GM18505 (cell line): ENCODE measurements around the gene GDPD5.

Experiments used
- ATAC-seq: cut with Tn5 transposase; IDR thresholded peaks from one replicate; pipeline ENCODE4 v1.9.1; 2021; ENCODE audit not compliant: unreplicated experiment
- POLR2A ChIP-seq: IDR thresholded peaks from 4 replicates; pipeline ENCODE4 v1.6.1; 2011; ENCODE audit warnings: borderline replicate concordance; ENCODE audit not compliant: insufficient read depth, insufficient read length; ENCODE audit errors: extremely low read depth

GDPD5 gene

DNA sequence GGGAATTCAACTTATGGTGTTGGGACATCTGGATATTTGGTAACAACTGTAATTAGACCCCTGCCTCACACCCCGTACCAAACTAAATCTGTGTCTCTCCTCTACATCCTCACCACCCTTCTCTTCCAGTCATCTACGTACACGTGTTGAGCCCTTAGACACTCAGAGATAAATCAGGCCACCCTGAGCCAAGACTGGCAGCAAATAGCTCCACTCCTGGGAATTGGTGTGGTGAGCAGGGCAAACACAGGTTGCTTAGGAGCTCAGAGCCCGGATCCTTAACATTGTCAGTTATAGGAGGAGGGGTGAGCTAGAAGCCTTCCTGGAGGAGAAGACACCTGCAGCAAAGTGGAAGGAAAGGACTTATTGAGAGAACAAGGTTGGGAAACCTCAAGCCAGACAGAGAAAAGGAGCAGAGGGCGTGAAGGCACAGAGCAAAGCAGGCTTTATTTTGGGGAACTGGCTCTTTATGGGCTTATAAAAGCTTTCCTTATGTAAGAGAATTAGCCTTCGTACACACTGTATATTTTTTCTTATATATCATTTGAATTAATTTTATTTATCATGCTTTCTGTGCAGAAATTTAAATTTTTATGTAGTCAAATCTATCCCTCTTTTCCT is 55.8 kb downstream of the GDPD5 start:
- ATAC-seq: no peak
- no peak for TF ChIP-seq POLR2A

- TF ChIP-seq POLR2A: no peak
- no peak for ATAC-seq
Measured at GRCh38 chr11:75468534-75469340, 57.0 kb downstream of the GDPD5 start.

- ATAC-seq: no peak
- no peak for TF ChIP-seq POLR2A
Measured at GRCh38 chr11:75467881-75468280, 57.9 kb downstream of the GDPD5 start.

DNA sequence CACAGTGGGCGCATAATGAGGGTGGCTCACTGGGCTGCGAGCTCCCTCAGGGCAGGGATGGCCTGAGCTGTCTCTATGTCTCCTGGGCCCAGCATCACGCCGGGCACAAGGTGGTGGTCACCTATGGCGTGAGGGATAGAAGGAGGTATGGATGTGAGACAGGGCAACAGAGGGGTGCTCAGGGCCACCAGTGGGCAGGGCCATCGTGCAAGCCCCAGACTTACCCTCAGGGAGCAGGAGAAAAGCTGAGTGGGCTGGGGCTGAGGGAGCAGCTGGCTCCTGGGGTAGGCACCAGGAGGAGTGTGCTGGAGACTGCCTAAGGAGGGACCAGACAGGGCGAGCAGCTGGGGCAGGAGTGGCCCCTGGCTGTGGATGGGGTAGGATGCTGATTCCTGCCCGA is 58.4 kb downstream of the GDPD5 start:
- no peak for TF ChIP-seq POLR2A
- no peak for ATAC-seq

- ATAC-seq: no peak
- no peak for TF ChIP-seq POLR2A
Measured at GRCh38 chr11:75465701-75466531, 59.8 kb downstream of the GDPD5 start.

DNA sequence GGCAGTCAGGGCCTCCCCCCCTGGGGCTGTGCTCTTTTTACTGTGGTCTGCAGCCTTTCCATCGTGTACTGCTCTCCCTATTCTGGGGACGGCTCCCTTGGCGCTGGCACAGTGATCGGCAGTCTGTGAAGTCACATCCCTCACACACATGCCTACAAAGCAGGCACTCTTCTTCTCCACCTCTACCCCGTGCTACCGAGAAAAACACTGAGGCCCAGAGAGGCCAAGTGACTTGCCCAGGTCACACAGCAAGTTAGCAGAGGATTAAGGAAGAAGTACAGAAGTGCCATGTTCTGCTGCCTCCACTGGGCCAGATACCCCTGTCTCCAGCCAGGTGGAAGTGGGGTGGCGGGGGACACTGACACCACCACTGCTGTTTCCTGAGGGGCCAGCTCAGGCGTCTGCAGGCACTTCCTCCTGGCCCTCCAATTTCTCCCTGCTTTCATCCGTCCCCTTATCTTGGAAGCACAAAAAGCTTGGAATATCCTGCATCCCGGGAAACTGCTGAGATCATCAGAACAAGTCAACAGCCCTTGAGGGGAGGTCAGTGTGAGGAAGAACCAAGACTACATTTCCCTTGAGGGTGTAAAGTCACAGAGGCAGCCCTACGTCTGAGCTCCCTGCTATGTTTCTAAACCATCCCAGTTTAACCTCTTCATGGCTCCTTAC is 62.5 kb downstream of the GDPD5 start:
- ATAC-seq: no peak
- TF ChIP-seq POLR2A: no peak

DNA sequence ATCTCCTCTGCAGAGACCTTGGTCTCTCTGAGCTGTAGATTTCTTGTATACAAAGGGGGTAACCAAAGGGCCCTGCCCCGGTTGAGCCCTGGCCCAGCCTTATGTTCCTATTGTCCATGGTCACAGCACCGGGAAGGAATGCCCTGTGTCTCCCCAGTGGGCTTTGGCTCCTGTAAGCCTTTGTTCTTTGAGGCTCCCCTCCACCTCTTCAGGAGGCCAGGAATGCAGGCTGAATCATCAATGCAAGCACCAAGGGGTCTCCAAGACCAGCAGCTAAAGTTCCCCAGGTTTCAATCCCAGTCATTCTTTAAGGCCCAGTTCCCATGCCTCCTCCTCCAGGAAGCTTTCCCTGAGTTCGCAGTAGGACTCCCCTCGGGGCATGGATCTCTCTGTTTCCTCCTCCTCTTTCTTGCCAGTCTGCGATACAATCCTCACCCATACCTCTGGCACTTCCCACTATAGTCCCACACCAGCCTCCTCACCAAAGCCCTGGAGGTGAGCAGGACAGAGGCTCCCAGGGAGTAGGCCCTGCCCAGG is 63.6 kb downstream of the GDPD5 start:
- ATAC-seq: no peak

DNA sequence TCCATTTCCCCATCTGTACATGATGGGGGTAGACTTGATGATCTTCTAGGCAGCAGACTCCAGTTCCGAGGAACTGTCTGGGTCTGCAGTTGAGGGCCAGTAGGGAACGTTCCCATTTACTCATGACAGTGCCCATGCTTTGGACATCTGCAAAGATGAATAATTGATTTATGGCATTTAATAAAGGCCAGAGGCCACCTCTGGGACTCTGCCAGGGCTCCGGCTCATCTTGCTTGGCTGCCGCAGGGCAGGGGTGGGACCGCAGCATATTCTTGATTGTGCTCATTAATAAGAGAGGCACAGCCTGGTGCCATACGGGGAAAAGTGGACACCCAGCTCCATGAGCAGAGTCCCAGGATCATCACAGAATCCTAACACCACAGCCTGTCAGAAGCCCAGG is 64.6 kb downstream of the GDPD5 start:
- no peak for TF ChIP-seq POLR2A
- no peak for ATAC-seq

More for the DNA sequence above, 63.6 kb downstream of the GDPD5 start:
- no peak for TF ChIP-seq POLR2A

DNA sequence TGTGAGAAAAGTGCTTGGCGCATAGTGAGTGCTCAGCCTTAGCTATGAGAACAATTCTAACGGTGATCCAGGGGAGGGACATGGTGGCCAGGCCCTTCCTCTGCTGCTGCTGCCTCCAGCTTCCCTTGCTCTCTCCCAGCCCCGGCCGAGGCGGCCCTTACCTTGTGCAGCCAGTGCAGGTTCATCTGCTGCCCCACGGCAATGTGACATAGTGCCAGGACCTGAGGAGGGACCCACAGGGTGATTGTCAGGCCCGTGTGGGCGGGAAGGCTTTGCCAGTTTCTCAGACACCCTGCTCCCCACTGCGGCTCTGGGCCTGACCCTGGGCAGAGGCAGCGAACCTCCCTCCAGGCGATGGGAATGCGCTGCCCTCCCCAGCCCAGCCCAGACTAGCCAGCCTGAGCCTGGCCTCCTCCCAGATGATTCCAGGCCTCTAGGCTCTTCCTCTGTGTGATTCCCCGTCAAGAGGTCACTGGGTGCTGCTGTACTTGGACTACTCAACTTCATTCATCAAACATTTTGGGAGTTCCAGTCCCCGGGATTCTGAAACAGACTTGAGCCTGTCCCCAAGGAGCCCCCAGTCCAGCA is 69.1 kb downstream of the GDPD5 start:
- no peak for TF ChIP-seq POLR2A
- ATAC-seq: no peak

GRCh38 chr11:75454987-75455386 is 70.8 kb downstream of the GDPD5 start:
- TF ChIP-seq POLR2A: no peak
- no peak for ATAC-seq

DNA sequence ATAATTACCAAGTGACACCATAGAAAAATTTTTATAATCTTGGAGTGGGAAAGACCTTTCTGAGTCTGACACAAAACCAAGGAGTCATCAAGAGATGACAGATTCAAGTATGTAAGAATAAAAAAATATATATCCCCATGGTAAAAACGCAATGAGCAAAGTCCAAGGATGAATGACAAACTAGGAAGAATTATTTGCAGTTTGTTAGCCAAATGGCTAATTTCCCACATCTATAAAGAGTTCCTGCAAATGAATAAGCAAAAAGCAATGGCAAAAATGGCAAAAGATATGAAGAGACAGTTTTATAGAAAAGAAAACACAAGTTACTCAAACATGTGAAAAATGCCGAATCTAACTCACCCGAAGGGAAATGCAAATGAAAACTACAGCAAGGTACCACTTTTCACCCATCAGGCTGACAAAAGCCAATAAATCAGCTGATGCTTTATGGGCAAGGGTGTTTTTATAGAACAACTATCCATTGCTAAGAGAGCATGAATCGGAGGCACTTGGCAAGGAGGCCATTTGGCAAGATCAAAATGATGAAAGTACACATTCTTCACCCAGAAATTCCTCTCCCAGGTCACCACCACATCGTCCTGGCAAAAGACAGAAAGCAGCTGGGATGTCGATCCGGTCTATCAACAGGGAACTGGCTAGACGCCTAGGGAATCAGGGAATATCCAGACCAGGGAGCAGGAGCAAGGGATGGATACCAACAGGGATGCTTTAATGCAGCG is 71.7 kb downstream of the GDPD5 start:
- ATAC-seq: no peak
- no peak for TF ChIP-seq POLR2A
